Keratinocyte (primary cell): Measurements from ENCODE around the gene ROBO2. TPM values are rescaled to one million over a fixed set of nuclear protein-coding genes. Genes with fewer than 3 reads are reported as not detected.

Experiments
- DNase-seq: peaks from one replicate; pipeline ENCODE4 v3.0.0-alpha.2; 2011; ENCODE audit warnings: low read depth, missing footprints, low spot score
- FAIRE-seq: peaks from 2 replicates; lab custom pipeline; 2011; peaks lifted over from hg19 to GRCh38; lab: Jason Lieb, UNC
- H2AFZ ChIP-seq: 2 replicates; pipeline ENCODE4 v1.6.0; 2012; ENCODE audit warnings: low read length, control low read depth, inconsistent platforms; ENCODE audit not compliant: control insufficient read depth
- H3K27ac ChIP-seq: 2 replicates; pipeline ENCODE4 v1.5.1; 2011; ENCODE audit warnings: low read length; ENCODE audit not compliant: control insufficient read depth, insufficient read depth
- H3K27me3 ChIP-seq: 3 replicates; pipeline ENCODE4 v1.6.0; 2011; ENCODE audit warnings: low read length; ENCODE audit not compliant: control insufficient read depth, insufficient read depth; ENCODE audit errors: extremely low read depth
- H3K36me3 ChIP-seq, 2 experiments: 2 replicates in 1 of 2; 3 replicates in 1 of 2; pipeline ENCODE4 v1.5.1; 2011; ENCODE audit warnings: low read length in 2 of 2, mild to moderate bottlenecking in 1 of 2; ENCODE audit not compliant: control insufficient read depth in 2 of 2, insufficient read depth in 2 of 2; ENCODE audit errors: extremely low read depth in 1 of 2
- H3K4me1 ChIP-seq: 3 replicates; pipeline ENCODE4 v1.5.1; 2011; ENCODE audit warnings: low read length; ENCODE audit not compliant: control insufficient read depth, insufficient read depth; ENCODE audit errors: extremely low read depth
- H3K4me2 ChIP-seq: 3 replicates; pipeline ENCODE4 v1.6.0; 2011; ENCODE audit warnings: low read depth, low read length; ENCODE audit not compliant: control insufficient read depth, insufficient read depth; ENCODE audit errors: extremely low read depth
- H3K4me3 ChIP-seq, 3 experiments: fragments of 200-600 bp in 1 of 3; sonication (generic) in 1 of 3; 2 replicates in 2 of 3; 3 replicates in 1 of 3; pipeline ENCODE4 v1.5.1; 2011 to 2016; ENCODE audit warnings: low read length in 3 of 3, mild to moderate bottlenecking in 3 of 3, control low read depth in 2 of 3, inconsistent platforms in 1 of 3, low read depth in 1 of 3, mixed read lengths in 1 of 3, mixed run types in 1 of 3, moderate library complexity in 1 of 3; ENCODE audit not compliant: control insufficient read depth in 2 of 3, insufficient read depth in 2 of 3; ENCODE audit errors: extremely low read depth in 1 of 3
- H3K79me2 ChIP-seq: 2 replicates; pipeline ENCODE4 v1.6.0; 2012; ENCODE audit warnings: low read length; ENCODE audit not compliant: control insufficient read depth, insufficient read depth
- H3K9ac ChIP-seq: 3 replicates; pipeline ENCODE4 v1.6.0; 2011; ENCODE audit warnings: low read length; ENCODE audit not compliant: control insufficient read depth, insufficient read depth; ENCODE audit errors: extremely low read depth
- H3K9me1 ChIP-seq: 3 replicates; pipeline ENCODE4 v1.6.0; 2011; ENCODE audit warnings: low read length; ENCODE audit not compliant: control insufficient read depth, insufficient read depth; ENCODE audit errors: extremely low read depth
- H3K9me3 ChIP-seq: 2 replicates; pipeline ENCODE4 v1.5.1; 2012; ENCODE audit warnings: low read depth, low read length; ENCODE audit not compliant: control insufficient read depth
- H4K20me1 ChIP-seq: 3 replicates; pipeline ENCODE4 v1.6.0; 2011; ENCODE audit warnings: low read length; ENCODE audit not compliant: control insufficient read depth, insufficient read depth; ENCODE audit errors: extremely low read depth
- CTCF ChIP-seq, 3 experiments: IDR thresholded peaks in 1 of 3; conservative IDR thresholded peaks in 1 of 3; optimal IDR thresholded peaks in 1 of 3; 2 replicates in 2 of 3; 3 replicates in 1 of 3; pipeline versions ENCODE3 to v1.5.1; 2011; ENCODE audit warnings: low read length in 3 of 3, mild to moderate bottlenecking in 3 of 3, moderate library complexity in 2 of 3, control low read depth in 1 of 3, inconsistent platforms in 1 of 3; ENCODE audit not compliant: insufficient read depth in 2 of 3; ENCODE audit errors: extremely low read depth in 1 of 3
- EZH2 ChIP-seq: IDR thresholded peaks from one replicate; pipeline ENCODE4 v1.6.1; 2012; ENCODE audit warnings: inconsistent platforms, mild to moderate bottlenecking, low read length, moderate library complexity
- dilution Hi-C: fragments of 300-500 bp; cut with MboI; formaldehyde crosslinking; loops from one replicate; pipeline ENCODE4 v1.7.0; 2020; ENCODE audit warnings: low sequenced_read_pairs; ENCODE audit not compliant: extremely low pct_ligation_motif_present
- polyA plus RNA-seq, 5 experiments: library from polyadenylated mRNA; depleted of rRNA in 3 of 5; stranded (reverse) in 3 of 5; stranded (forward) in 1 of 5; unstranded in 1 of 5; fragments of >200 nt; gene quantifications; 1 replicate in 1 of 5; 2 replicates in 3 of 5; 3 replicates in 1 of 5; pipeline versions ENCODE4 v1.2.1 to v1.2.3, GENCODE V29; 2011 to 2012; ENCODE audit warnings: missing spikeins in 2 of 5, low read depth in 1 of 5, low replicate concordance in 1 of 5

ROBO2 gene
- polyA plus RNA-seq, 1 donor (not counting 4 experiments of a cell fraction or from before 2014, with no cell fraction given) = 0.30 TPM

DNA sequence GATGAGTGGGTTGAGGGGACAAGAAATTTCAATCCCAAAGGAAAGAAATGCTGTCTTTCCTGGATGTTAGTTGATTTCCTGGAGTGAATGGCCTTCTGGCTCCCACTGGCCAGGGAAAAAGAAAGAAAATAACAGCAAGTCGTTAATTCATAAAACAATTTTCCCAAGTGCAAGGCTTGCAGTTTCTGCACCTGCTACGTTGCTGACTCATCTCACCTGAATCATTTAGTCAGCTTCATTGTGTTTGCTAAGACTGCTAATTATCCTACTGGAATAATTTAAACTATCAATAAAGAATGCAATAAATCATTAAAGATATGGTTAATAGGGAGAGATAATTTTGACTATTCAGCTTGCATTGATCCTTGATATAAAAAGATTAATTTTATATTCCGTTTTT, 387.6 kb downstream of the ROBO2 start:
- DNase-seq (no peak), FAIRE-seq (no peak)
- Histone ChIP-seq H3K79me2 (no peaks in the 10 kb centered on the region), H3K9me3 (no peaks in the 10 kb centered on the region), H3K4me1 (no peaks in the 10 kb centered on the region), H3K27me3 (no peaks in the 10 kb centered on the region), H3K4me2 (no peak overlapping the region), H4K20me1 (no peaks in the 10 kb centered on the region), H2AFZ (no peak overlapping the region), H3K9ac (no peak overlapping the region), H3K9me1 (no peaks in the 10 kb centered on the region), H3K36me3 (no peaks in the 10 kb centered on the region), H3K27ac (no peak overlapping the region), H3K4me3 (no peak overlapping the region)
- TF ChIP-seq EZH2 (no peak), CTCF (optimal IDR thresholded peaks at IDR 0.05 in 1 of 3, IDR thresholded peaks at IDR 0.05 in 1 of 3, conservative IDR thresholded peaks at IDR 0.05 in 1 of 3; ENCODE audit: extremely low read depth in 1 of 3, insufficient read depth in 2 of 3, low read length in 3 of 3) (no peak)
- dilution Hi-C loops = no loop called here

GRCh38 chr3:77436908-77437307, 397.0 kb downstream of the ROBO2 start:
- Histone ChIP-seq H3K4me2 (no peak overlapping the region), H3K9me3 (no peaks in the 10 kb centered on the region), H3K4me1 (no peaks in the 10 kb centered on the region), H3K27ac (no peak overlapping the region), H3K9me1 (no peaks in the 10 kb centered on the region), H3K4me3 (no peak overlapping the region), H3K36me3 (no peaks in the 10 kb centered on the region), H3K27me3 (no peaks in the 10 kb centered on the region), H4K20me1 (no peaks in the 10 kb centered on the region), H3K9ac (no peak overlapping the region), H2AFZ (no peak overlapping the region), H3K79me2 (no peaks in the 10 kb centered on the region)
- dilution Hi-C loops = no loop called here
- FAIRE-seq (no peak), DNase-seq (no peak)
- TF ChIP-seq CTCF (optimal IDR thresholded peaks at IDR 0.05 in 1 of 3, IDR thresholded peaks at IDR 0.05 in 1 of 3, conservative IDR thresholded peaks at IDR 0.05 in 1 of 3; ENCODE audit: extremely low read depth in 1 of 3, insufficient read depth in 2 of 3, low read length in 3 of 3) = no peak
- no peak for TF ChIP-seq EZH2
